HG03095 (cell line): ENCODE data around the gene TVP23A.

Source experiments
- ATAC-seq: cut with Tn5 transposase; IDR thresholded peaks from one replicate; pipeline ENCODE4 v1.9.1; 2021; ENCODE audit warnings: moderate library complexity; ENCODE audit not compliant: unreplicated experiment

The TVP23A gene

GRCh38 chr16:10817963-10818941 lies at the start of gene TVP23A:
TVP23A (minus strand) TSS chr16:10818794; CDS start chr16:10818493, 301 bp downstream.
- ATAC-seq = no peak

GRCh38 chr16:10868104-10868595 lies 49.6 kb upstream of the TVP23A start:
- ATAC-seq = no peak

GRCh38 chr16:10867199-10867598 lies 48.6 kb upstream of the TVP23A start:
- ATAC-seq = no peak

GRCh38 chr16:10865991-10866966 lies 47.7 kb upstream of the TVP23A start:
- no peak for ATAC-seq

- no peak for ATAC-seq
Observed at GRCh38 chr16:10862438-10862837, 43.8 kb upstream of the TVP23A start.

- no peak for ATAC-seq
Observed at GRCh38 chr16:10859658-10860057, 41.1 kb upstream of the TVP23A start.

- no peak for ATAC-seq
Observed at GRCh38 chr16:10859020-10859419, 40.4 kb upstream of the TVP23A start.

- no peak for ATAC-seq
Observed at GRCh38 chr16:10858203-10858602, 39.6 kb upstream of the TVP23A start.

GRCh38 chr16:10856042-10856441 lies 37.4 kb upstream of the TVP23A start:
- no peak for ATAC-seq

GRCh38 chr16:10852948-10853347 lies 34.4 kb upstream of the TVP23A start:
- ATAC-seq = no peak

- ATAC-seq = no peak
Observed at GRCh38 chr16:10852286-10852685, 33.7 kb upstream of the TVP23A start.

GRCh38 chr16:10851512-10851911 lies 32.9 kb upstream of the TVP23A start:
- ATAC-seq = no peak

GRCh38 chr16:10850478-10850850 lies 31.9 kb upstream of the TVP23A start:
- ATAC-seq = no peak

GRCh38 chr16:10849736-10850477 lies 31.3 kb upstream of the TVP23A start:
- ATAC-seq = no peak

- no peak for ATAC-seq
Observed at GRCh38 chr16:10847176-10847575, 28.6 kb upstream of the TVP23A start.

GRCh38 chr16:10846213-10846998 lies 27.8 kb upstream of the TVP23A start:
- ATAC-seq = no peak

- no peak for ATAC-seq
Observed at GRCh38 chr16:10840703-10841102, 22.1 kb upstream of the TVP23A start.

- no peak for ATAC-seq
Observed at GRCh38 chr16:10839279-10839666, 20.7 kb upstream of the TVP23A start.

- ATAC-seq = no peak
Observed at GRCh38 chr16:10838621-10839278, 20.2 kb upstream of the TVP23A start.
